Small intestine (tissue), 16 donors: ENCODE results near the gene PGP. TPM values are rescaled to one million over a fixed set of nuclear protein-coding genes. Genes with fewer than 3 reads are reported as not detected.
A peak's percentile ranks its signal among the peaks of the same experiment; 100 is the strongest.
"Not testable (repeated sequence)": the region's sequence is repeated elsewhere in the genome, so short reads cannot be mapped to it uniquely, and the experiment has no call there.

Source experiments
- DNase-seq, 2 donors: peaks; one replicate each; pipeline versions ENCODE4 v3.0.0 to v3.0.0-alpha.2; 2013
- FAIRE-seq: peaks from 2 replicates; lab custom pipeline; 2012; peaks lifted over from hg19 to GRCh38; lab: Jason Lieb, UNC
- H3K27ac ChIP-seq, 3 donors: one replicate each; pipeline ENCODE4 v1.5.1; 2013; ENCODE audit warnings: low read length in 2 of 3, mild to moderate bottlenecking in 2 of 3, control low read depth in 1 of 3, inconsistent platforms in 1 of 3, low read depth in 1 of 3, moderate library complexity in 1 of 3
- H3K27me3 ChIP-seq, 3 donors: one replicate each; pipeline ENCODE4 v1.6.1; 2013; ENCODE audit warnings: low read length in 3 of 3, inconsistent platforms in 1 of 3; ENCODE audit not compliant: control insufficient read depth in 3 of 3, insufficient read depth in 3 of 3
- H3K36me3 ChIP-seq, 3 donors: one replicate each; pipeline ENCODE4 v1.6.1; 2013; ENCODE audit warnings: low read length in 3 of 3, inconsistent platforms in 1 of 3, low read depth in 1 of 3, mild to moderate bottlenecking in 1 of 3, moderate library complexity in 1 of 3; ENCODE audit not compliant: control insufficient read depth in 3 of 3, insufficient read depth in 2 of 3
- H3K4me1 ChIP-seq, 3 donors: one replicate each; pipeline ENCODE4 v1.6.1; 2013; ENCODE audit warnings: low read length in 2 of 3, inconsistent platforms in 1 of 3, low read depth in 1 of 3, mild to moderate bottlenecking in 1 of 3, moderate library complexity in 1 of 3; ENCODE audit not compliant: control insufficient read depth in 3 of 3, insufficient read depth in 2 of 3
- H3K4me3 ChIP-seq, 3 donors: one replicate each; pipeline ENCODE4 v1.5.1; 2013; ENCODE audit warnings: low read length in 3 of 3, control low read depth in 1 of 3, inconsistent platforms in 1 of 3, low read depth in 1 of 3, mild to moderate bottlenecking in 1 of 3, moderate library complexity in 1 of 3
- H3K9me3 ChIP-seq, 2 donors: one replicate each; pipeline ENCODE4 v1.6.1; 2013; ENCODE audit warnings: low read depth in 1 of 2, low read length in 1 of 2; ENCODE audit not compliant: control insufficient read depth in 2 of 2, insufficient read depth in 1 of 2
- WGBS, 3 donors: extraction: QIAGEN DNeasy Blood & Tissue Kit; methylation state at CpG; one replicate each; pipeline ENCODE4 v1.1.7; 2013; 5-methylcytosine and 5-hydroxymethylcytosine counted together
- long read RNA-seq, 10 donors: transcript quantifications; one replicate each; lab custom pipeline, GENCODE V29; 2026
- polyA plus RNA-seq, 4 donors: library from polyadenylated mRNA; stranded (reverse) in 3 of 4; unstranded in 1 of 4; fragments of 200-250 nt in 3 of 4; fragments of 120-200 nt in 1 of 4; gene quantifications; one replicate each; pipeline versions ENCODE4 v1.2.1 to v1.2.3, GENCODE V29; 2013
- donor health status: healthy with polysubstance abuse.
- donor health status: control.
- donor health status: control.
- donor health status: Bipolar disorder and iron deficiency.
- donor health status: healthy.

The PGP gene
- 10 to 100 TPM; 11.1 to 16.2 (median 13.4) TPM for polyA plus RNA-seq
- long read RNA-seq, donor 1, result 0 reads
- long read RNA-seq, donor 2, transcript PGP-201 (2 exons, 2,727 nt), result major isoform, 7 of 7 reads
- long read RNA-seq, donor 2, partial matches to known transcripts, result 0 of 7 reads
- long read RNA-seq, donor 2, other reads (novel, unspliced or antisense), result 0 of 7 reads
- long read RNA-seq, donor 3, transcript PGP-201 (2 exons, 2,727 nt), result major isoform, 15 of 16 reads
- long read RNA-seq, donor 3, partial matches to known transcripts, result 0 of 16 reads
- long read RNA-seq, donor 3, other reads (novel, unspliced or antisense), result 0 of 16 reads
- long read RNA-seq, donor 4, result 0 reads
- long read RNA-seq, donor 5, transcript PGP-201 (2 exons, 2,727 nt), result major isoform, 9 of 9 reads
- long read RNA-seq, donor 5, partial matches to known transcripts, result 0 of 9 reads
- long read RNA-seq, donor 5, other reads (novel, unspliced or antisense), result 0 of 9 reads
- long read RNA-seq, donor 6, transcript PGP-201 (2 exons, 2,727 nt), result major isoform, 10 of 10 reads
- long read RNA-seq, donor 6, partial matches to known transcripts, result 0 of 10 reads
- long read RNA-seq, donor 6, other reads (novel, unspliced or antisense), result 0 of 10 reads
- long read RNA-seq, donor 7, transcript PGP-201 (2 exons, 2,727 nt), result major isoform, 45 of 45 reads
- long read RNA-seq, donor 7, partial matches to known transcripts, result 0 of 45 reads
- long read RNA-seq, donor 7, other reads (novel, unspliced or antisense), result 0 of 45 reads
- long read RNA-seq, donor 8, partial matches to known transcripts, result 0 of 2 reads
- long read RNA-seq, donor 8, other reads (novel, unspliced or antisense), result 0 of 2 reads
- long read RNA-seq, donor 9, partial matches to known transcripts, result 0 of 3 reads
- long read RNA-seq, donor 9, other reads (novel, unspliced or antisense), result 0 of 3 reads
- long read RNA-seq, donor 10, transcript PGP-201 (2 exons, 2,727 nt), result major isoform, 16 of 16 reads
- long read RNA-seq, donor 10, partial matches to known transcripts, result 0 of 16 reads
- long read RNA-seq, donor 10, other reads (novel, unspliced or antisense), result 0 of 16 reads

DNA sequence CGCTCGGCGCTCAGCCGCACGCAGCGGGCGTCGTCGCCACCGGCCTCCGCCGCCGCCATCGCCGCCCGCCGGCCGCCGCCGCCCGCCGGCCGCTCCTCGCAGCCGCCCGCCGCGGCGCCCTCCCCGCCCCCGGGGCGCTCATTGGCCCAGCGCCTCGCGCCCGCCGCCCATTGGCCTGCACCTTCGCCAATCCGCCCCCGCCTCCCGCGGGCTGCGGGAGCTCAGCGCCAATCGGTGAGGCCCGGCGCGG is at the start of gene PGP:
TSS of gene PGP (minus strand) at position 122 of the 250 bp plus-strand sequence. CDS start at position 59, 63 bp downstream.
- DNase-seq (no peak), FAIRE-seq (no peak)
- 0 to 1% (median 0%) methylated on average over 9 to 48 of the region's 48 CpGs for WGBS, 3 donors
- peaks cover 0 to 31% (median 0%) of the 10 kb centered on the region in 3 donors for H3K36me3 ChIP-seq
- H3K4me3 ChIP-seq, result peak within 1 kb of the TSS; percentile 58 to 86 (median 73)
- peaks cover 2 to 19% (median 6%) of the 10 kb centered on the region in 3 donors for H3K4me1 ChIP-seq
- H3K27ac ChIP-seq, result peak within 1 kb of the TSS; percentile 90 to 97 (median 91)
- no peaks in the 10 kb centered on the region for H3K27me3 ChIP-seq
- no peaks in the 10 kb centered on the region for H3K9me3 ChIP-seq

- 79 to 89% (median 83%) methylated on average over 14 of the region's 14 CpGs for WGBS, 3 donors
- FAIRE-seq, H3K9me3 ChIP-seq, DNase-seq, H3K4me1 ChIP-seq, H3K27me3 ChIP-seq, H3K4me3 ChIP-seq, H3K27ac ChIP-seq: not testable (repeated sequence)
- peaks cover 16 to 51% (median 20%) of the 10 kb centered on the region in 3 donors for H3K36me3 ChIP-seq
Observed at GRCh38 chr16:2263026-2263425, 48.4 kb upstream of the PGP start.

- H3K27ac ChIP-seq, result no peak overlapping the region
- peaks cover 28 to 74% (median 30%) of the 10 kb centered on the region in 3 donors for H3K36me3 ChIP-seq
- H3K27me3 ChIP-seq, result no peaks in the 10 kb centered on the region
- DNase-seq (no peak), FAIRE-seq (no peak)
- no peaks in the 10 kb centered on the region for H3K4me1 ChIP-seq
- no peaks in the 10 kb centered on the region for H3K9me3 ChIP-seq
- WGBS, 3 donors, result 89 to 95% (median 91%) methylated on average over 8 of the region's 8 CpGs
- no peak overlapping the region for H3K4me3 ChIP-seq
Observed at GRCh38 chr16:2260250-2260649, 45.6 kb upstream of the PGP start.

- FAIRE-seq, DNase-seq, H3K9me3 ChIP-seq, H3K4me1 ChIP-seq, H3K27me3 ChIP-seq, H3K27ac ChIP-seq, H3K4me3 ChIP-seq: not testable (repeated sequence)
- WGBS, 3 donors, result 93 to 97% (median 97%) methylated on average over 7 of the region's 7 CpGs
- peaks cover 29 to 80% (median 37%) of the 10 kb centered on the region in 3 donors for H3K36me3 ChIP-seq
Observed at GRCh38 chr16:2258530-2258929, 43.9 kb upstream of the PGP start.

DNA sequence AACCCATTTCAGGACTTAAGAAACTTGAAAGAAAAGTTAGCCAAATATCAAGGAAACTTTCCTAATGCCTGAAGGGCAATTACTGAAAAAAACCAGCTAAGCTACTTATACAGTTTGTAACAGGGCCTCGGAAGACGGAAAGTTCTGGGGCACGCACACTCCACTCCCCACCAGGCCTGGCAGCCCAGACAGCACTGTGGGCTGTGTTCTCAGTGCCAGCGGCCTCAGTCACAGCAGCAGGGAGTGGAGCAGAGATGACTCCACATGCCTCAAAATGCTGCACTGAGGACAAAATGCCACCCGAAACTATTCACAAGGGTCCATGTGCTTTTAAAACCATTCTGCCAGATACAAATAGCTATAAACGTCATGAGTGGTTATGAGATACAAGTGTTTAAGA is 43.1 kb upstream of the PGP start:
- Histone ChIP-seq H3K27me3 (no peaks in the 10 kb centered on the region), H3K27ac (no peak overlapping the region), H3K4me3 (no peak overlapping the region), H3K36me3 (peaks cover 24 to 79% (median 34%) of the 10 kb centered on the region in 3 donors), H3K4me1 (no peaks in the 10 kb centered on the region), H3K9me3 (no peaks in the 10 kb centered on the region)
- DNase-seq (no peak), FAIRE-seq (no peak)
- WGBS, 3 donors, result 92 to 94% (median 93%) methylated on average over 6 of the region's 6 CpGs

DNA sequence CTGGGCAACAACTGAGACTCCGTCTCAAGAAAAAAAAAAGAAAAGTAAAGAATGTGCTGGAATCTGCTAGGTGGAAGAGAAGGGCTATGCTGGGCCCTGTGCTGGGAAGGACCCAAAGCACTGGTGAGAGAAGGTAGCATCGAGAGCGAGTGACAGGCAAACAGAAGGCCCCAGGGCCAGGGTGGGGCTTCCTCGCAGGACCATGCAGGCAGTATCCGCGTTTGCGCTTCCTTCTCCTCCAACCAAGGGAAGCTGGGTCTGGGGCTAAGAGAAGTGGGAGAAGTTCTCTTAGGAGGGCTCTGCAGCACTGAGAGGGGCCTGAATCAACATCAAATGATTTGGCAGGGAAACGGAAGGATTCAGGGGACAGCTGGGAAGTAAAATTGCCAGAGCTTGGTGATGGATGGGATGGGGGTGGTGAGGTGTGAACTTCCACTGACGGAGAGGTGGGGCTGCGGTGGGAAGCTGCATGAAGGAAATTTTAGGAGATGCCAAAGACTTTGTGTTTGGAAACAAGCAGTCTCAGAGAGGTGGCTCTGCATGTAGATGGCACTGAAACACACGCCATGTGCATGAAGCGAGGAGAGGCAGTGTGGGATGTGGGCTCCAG is 42.0 kb upstream of the PGP start:
- Histone ChIP-seq H3K27ac (no peak overlapping the region), H3K27me3 (no peaks in the 10 kb centered on the region), H3K4me3 (no peak overlapping the region), H3K9me3 (no peaks in the 10 kb centered on the region), H3K4me1 (peaks cover 0 to 7% (median 0%) of the 10 kb centered on the region in 3 donors), H3K36me3 (peaks cover 19 to 81% (median 30%) of the 10 kb centered on the region in 3 donors)
- DNase-seq (no peak), FAIRE-seq (no peak)
- 88 to 94% (median 93%) methylated on average over 12 of the region's 12 CpGs for WGBS, 3 donors

DNA sequence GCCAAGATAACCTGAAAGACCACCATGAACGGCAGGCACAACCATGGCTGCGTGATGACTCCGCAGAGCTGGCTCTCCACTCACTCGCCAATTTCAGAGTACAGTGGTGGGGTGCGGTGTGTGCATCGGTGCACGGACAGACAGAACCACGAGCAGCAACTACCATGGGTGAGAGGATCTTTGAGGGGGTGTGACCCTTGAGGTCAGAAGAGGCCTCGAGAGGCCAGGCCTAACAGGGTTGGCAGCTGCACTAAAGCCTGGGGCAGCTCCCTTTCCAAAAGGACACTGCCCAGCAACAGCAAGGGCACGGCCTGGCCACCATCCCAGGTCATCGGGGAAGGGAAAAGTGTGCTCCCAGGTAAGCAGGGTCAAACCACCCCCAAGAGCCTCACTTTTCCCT is 38.7 kb upstream of the PGP start:
- FAIRE-seq (no peak), DNase-seq (no peak)
- Histone ChIP-seq H3K4me1 (peaks cover 0 to 11% (median 2%) of the 10 kb centered on the region in 3 donors), H3K36me3 (peaks cover 16 to 76% (median 23%) of the 10 kb centered on the region in 3 donors), H3K27me3 (no peaks in the 10 kb centered on the region), H3K9me3 (no peaks in the 10 kb centered on the region), H3K4me3 (no peak overlapping the region), H3K27ac (no peak overlapping the region)
- 84 to 90% (median 87%) methylated on average over 11 of the region's 11 CpGs for WGBS, 3 donors

GRCh38 chr16:2252806-2253148 is 38.1 kb upstream of the PGP start:
- FAIRE-seq (no peak), DNase-seq (no peak)
- Histone ChIP-seq H3K9me3 (no peaks in the 10 kb centered on the region), H3K27ac (peak overlapping the region in 1 of 3 donors; percentile 12), H3K4me1 (peaks cover 0 to 11% (median 2%) of the 10 kb centered on the region in 3 donors), H3K4me3 (no peak overlapping the region), H3K27me3 (no peaks in the 10 kb centered on the region), H3K36me3 (peaks cover 15 to 75% (median 23%) of the 10 kb centered on the region in 3 donors)
- 94 to 95% (median 94%) methylated on average over 7 of the region's 7 CpGs for WGBS, 3 donors
